GM18520 (cell line): Measurements from ENCODE around the gene CCL25.
"Not testable (repeated sequence)": the region's sequence is repeated elsewhere in the genome, so short reads cannot be mapped to it uniquely, and the experiment has no call there.

Experiments used
- ATAC-seq: cut with Tn5 transposase; IDR thresholded peaks from one replicate; pipeline ENCODE4 v1.9.1; 2021; ENCODE audit not compliant: unreplicated experiment

CCL25 gene

DNA sequence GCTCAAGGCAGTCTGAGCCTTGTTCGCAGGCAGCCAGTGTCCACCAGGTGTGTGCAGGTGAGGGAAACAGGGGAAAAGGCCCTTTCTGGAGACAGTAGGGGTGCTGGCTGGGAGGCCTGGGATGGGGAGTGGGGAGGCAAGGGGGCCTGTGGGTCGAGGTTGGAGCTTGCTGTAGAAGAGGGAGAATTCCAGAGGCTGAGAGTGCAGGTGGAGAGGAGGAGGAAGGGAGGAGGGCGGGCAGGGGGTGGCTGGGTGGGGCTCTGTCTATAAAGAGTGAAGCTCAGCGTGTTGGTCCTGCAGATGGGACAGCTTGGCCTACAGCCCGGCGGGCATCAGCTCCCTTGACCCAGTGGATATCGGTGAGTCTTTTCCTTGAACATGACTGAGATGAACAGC, at the start of gene CCL25:
Gene CCL25 (plus strand): TSS at position 297 of the 396 bp plus-strand sequence. CDS start 290 bp downstream, outside the sequence.
- no peak for ATAC-seq

DNA sequence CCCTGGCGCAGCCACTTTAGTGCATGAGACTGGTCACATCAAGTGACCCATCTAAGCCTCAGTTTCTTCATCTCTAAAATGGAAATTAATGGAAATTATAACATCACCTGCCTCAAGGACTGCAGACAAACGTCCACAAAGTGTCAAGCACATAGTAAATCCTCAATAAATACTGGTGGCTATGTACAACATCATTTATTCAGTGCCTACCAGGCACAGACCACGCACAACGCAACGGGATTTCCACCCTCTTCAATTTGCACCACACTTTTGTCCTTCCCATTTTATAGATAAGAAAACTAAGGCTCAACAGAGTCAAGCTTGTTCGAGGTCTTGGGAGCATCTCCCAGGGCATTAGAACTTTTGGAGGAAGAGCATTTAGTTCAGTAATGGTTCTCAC, 48.6 kb upstream of the CCL25 start:
- no peak for ATAC-seq

DNA sequence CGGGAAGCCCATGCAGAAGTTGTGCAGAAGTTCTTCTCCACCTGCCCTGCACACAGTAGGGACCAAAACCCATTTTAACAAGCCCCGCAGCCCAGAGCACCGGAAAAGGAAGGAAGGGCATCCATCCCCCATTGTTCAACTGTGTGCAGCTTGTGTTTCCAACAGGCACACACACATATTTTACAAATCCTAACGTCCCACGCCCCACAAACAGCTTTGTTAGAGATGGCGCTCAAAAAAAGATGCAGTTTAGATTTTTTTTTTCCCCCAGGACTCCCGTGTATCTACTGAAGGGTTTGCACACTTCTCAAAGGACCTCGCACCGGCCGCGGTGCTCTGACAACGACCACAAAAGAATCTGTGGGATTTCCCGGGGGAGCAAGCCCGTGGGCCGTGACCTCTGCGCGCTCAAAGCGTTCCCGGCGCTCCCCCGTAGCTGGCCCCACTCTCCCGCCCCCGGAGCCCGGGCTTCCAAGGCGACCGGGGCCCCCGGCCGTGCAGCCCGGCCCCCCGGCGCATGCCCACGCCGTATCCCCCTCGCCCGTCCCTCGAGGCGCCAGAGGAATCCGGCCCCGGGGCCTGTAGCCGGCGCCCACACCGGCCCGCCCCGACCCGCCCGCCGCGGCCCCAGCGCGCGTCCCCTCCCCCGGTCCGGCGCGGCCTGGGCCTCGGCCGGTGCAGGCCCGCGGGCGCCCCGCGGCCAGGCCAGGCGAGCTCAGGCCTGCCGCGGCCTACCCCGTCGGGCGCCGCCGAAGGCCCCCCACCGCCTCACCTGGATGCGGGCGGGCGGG, 47.6 kb upstream of the CCL25 start:
- peak; percentile 21 for ATAC-seq

DNA sequence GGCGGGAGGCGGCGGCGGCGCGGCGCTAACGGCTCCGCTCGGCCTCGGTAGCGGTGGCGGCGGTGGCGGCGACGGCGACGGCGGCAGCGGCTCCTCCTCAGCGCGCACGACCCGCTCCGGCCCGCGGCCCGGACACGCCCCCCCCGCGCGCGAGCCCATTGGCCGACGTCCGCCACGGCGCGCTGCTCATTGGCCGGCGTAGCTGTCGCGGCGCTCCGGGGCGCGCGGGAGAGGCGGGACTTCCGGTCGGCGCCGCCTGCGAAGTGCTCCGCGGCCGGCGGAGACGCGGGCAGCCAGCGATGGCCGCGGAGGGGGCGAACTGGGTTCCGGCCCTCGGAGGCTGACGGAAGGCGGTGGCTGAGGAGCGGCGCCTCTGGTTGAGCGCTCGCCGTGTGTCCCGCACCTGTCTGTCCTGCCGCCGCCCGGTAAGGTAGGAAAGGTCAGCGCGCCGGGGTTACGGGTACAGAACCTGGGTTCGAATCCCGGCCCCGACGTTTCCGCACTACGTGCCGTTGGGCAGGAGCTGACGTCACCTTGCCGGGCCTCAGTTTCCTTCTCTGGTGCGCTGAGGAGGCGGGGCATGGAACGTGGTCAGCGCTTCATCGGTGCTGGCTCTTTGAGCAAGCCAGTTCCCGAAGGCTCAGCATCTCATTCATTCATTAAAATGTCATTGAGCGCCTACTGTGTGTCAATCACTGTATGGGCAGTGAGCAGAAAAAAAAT, 46.9 kb upstream of the CCL25 start, which contains the start of gene ELAVL1:
Gene ELAVL1 (minus strand): TSS at position 108 of the 723 bp plus-strand sequence. CDS start 13,826 bp downstream, outside the sequence.
- ATAC-seq, result peak; percentile 51

- ATAC-seq, result no peak
These were observed 34.8 kb upstream of the CCL25 start for GRCh38 chr19:8017808-8018207.

DNA sequence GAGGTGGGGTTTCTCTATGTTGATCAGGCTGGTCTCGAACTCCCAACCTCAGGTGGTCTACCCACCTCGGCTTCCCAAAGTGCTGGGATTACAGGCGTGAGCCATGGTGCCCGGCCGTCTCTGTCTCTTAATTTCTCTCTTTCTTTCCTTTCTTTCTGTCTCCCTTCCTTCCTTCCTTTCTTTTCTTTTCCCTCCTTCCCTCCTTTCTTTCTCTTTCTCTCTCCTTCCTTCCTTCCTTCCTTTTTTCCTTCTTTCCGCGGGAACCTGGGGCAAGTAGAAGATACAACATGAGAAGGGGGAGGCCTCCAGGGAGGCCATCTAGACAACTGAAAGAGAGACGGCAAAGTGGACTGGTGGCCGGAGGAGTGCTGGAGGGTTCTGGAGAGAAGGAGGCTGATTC, 31.9 kb upstream of the CCL25 start:
- no peak for ATAC-seq

DNA sequence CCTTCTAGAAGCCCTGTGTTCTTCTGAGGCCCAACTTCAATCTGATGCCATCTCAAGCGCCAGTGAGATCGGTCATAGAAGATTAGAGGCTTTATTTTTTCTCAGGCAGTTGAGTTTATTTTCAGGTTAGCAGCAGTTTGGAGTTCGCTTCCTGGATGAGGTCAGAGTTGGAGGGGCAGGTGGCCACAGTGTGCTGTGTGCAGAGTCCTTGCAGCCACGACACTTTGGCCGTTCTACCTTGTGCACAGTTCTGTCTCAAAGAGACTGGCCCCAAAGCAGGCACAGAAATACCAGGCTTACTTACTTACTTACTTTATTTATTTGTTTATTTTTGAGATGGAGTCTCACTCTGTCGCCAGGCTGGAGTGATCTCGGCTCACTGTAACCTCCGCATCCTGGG, 31.2 kb upstream of the CCL25 start:
- ATAC-seq, result no peak

- no peak for ATAC-seq
These were observed 30.3 kb upstream of the CCL25 start for GRCh38 chr19:8022275-8022674.

DNA sequence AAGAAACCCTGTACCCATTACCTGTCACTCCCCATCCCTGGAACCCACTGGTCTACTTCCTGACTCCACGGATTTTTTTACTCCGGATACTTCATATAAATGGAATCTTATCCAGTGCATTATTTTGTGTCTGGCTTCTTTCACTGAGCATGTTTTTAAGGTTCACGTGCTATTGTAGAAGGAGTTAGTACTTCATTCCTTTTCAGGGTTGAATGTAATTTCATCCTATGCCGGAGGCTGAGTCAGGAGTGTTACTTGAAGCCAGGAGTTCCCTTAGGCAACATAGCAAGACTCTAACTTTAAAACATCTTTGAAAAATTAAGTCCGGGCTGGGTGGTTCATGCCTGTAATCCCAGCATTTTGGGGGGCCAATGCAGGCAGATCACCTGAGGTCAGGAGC, 29.2 kb upstream of the CCL25 start:
- no peak for ATAC-seq

- not testable (repeated sequence) for ATAC-seq
These were observed 28.3 kb upstream of the CCL25 start for GRCh38 chr19:8024256-8024655.

DNA sequence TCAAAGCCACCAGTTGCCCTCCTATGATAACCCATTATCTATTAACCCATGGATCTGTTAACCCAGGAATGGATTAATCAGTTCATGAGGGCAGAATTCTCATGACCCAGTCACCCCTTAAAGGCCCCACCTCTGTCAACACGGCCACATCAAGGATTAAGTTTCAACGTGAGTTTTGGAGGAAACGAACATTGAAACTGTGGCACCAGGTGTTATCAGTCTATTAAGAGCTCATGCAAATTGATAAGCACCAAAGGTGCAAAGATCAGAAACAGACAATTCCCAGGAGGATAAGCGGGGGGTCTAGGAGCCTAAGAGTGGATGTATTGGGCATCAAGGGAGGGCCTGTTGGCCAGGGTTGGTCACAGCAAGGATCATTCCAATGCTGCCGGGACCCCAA, 27.2 kb upstream of the CCL25 start:
- no peak for ATAC-seq

DNA sequence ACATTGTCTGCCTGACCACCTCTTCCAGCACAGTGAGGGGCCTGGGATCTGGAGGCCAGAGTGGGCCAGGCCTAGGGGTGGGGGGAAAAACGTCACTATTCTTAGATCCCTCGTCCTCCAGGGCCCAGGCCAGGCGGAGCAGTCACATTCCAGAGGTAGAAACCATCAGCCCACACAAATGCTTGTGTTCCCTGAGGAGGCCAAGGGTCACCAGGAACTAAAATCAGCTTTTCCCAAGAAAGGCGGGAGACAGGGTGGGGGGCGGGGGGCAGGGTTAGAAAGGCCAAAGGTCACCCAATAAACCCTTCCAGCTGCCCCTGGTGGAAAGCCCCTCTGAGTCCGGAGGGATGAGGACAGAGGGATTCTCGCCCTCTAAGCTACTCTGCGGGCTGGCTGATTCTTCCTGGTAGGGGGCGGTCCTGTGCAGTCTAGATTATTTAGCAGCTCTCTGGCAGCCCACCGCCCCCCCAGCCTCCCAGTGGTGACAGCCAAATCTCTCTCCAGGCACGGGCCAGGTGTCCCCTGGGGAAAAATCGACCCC, 23.5 kb upstream of the CCL25 start:
- ATAC-seq, result no peak

- ATAC-seq, result no peak
These were observed 21.6 kb upstream of the CCL25 start for GRCh38 chr19:8030960-8031359.

GRCh38 chr19:8033287-8034177, 19.0 kb upstream of the CCL25 start:
- ATAC-seq, result not testable (repeated sequence)

- no peak for ATAC-seq
These were observed 18.4 kb upstream of the CCL25 start for GRCh38 chr19:8034178-8034525.

GRCh38 chr19:8036434-8037099, 16.0 kb upstream of the CCL25 start:
- no peak for ATAC-seq

DNA sequence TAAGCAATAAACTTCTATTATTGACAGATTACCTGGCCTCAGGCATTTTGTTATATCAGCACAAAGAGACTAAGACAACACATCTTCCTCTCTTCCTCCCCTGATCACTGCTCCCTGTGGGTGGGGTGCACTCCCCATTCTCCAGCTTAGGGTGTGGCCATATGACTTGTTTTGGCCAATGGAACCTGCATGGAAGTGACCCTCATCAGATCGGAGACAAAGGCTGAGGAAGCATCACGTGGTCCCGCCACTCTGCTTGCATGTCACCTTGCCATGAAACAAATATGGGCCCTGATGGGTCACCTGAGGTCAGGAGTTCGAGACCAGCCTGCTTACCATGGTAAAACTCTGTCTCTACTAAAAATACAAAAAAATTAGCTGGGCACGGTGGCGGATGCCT, 13.7 kb upstream of the CCL25 start:
- ATAC-seq, result no peak

DNA sequence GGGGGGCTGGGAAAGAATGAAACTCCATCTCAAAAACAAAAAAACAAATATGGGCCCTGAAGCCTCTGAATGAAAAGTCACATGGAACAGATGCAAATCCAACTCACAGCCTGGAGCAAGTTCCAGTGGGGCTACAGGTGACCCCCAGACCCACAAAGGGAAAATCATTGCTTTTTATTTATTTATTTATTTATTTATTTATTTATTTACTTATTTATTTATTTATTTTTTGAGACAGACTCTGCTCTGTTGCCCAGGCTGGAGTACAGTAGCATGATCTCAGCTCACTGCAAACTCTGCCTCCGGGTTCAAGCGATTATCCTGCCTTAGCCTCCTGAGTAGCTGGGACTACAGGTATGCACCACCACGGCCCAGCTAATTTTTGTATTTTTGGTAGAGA, 13.3 kb upstream of the CCL25 start:
- ATAC-seq, result no peak

DNA sequence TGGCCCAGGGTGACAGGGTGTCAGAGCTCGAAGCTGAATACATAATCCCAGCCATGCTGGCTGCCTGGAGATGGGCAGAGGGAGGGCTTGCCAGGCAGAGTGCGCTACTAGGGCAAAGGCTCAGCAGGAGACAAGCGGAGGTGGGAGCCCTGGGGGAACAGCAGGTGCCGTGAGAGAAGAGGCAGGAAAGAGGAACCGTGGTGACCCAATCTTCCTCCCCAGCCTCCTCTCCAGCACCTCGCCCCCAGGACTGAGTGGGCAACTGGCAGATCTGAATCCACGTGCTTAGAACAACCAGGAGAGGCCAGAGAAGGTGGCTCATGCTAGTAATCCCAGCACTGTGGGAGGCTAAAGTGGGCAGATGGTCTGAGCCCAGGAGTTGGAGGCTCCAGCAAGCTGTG, 11.0 kb upstream of the CCL25 start:
- ATAC-seq, result no peak

DNA sequence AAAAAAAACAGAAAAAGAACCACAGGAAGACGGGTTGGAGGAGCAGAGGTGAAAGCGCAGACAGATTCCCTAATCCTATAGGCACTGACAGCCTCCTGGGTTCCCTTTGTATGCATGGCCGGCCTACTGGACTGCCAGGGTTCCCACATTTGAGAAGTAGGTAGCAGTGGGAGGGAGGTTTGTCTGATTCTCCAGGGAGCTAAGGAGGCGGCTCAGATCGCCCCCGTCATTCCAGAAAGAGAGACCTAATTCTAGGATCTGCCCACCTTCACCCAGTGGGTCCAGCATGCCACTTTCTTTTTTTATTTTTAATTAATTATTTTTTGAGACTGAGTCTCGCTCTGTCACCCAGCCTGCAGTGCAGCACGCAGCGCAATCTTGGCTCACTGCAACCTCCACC, 9.7 kb upstream of the CCL25 start:
- no peak for ATAC-seq

GRCh38 chr19:8044018-8044417, 8.5 kb upstream of the CCL25 start:
- no peak for ATAC-seq
